HG03442 (cell line): ENCODE results near the gene CRACR2A.

Experiments used
- ATAC-seq: cut with Tn5 transposase; IDR thresholded peaks from one replicate; pipeline ENCODE4 v1.9.1; 2021; ENCODE audit warnings: mild to moderate bottlenecking, moderate library complexity; ENCODE audit not compliant: unreplicated experiment

The CRACR2A gene

DNA sequence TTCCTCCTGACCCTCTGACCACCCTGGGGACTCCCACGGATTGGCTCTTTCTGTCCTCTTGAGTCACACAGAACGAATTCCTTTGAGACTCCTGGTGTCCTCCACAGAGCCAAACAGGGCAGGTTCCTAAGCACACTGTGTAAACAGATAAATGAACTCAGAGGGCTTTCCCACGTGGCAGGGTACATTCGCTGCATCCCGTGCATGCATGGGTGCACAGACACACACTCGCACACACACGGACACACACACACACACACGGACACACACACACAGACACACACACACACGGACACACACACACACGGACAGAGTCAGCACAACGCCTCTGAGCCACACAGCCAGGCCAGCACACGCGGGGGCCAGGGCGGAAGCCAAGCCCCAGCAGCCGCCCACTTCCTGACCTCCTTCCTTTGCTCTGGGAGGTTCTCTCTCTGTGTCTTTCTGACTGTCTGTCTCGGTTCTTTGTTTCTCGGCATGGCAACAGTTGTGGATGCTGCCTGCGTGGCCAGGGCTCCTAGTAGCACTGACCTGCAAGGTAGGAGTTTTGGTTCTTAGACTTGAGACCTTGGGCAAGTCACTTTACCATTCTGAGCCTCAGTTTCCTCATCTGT is 706 bp downstream of the CRACR2A start:
- peak; percentile 51 for ATAC-seq

DNA sequence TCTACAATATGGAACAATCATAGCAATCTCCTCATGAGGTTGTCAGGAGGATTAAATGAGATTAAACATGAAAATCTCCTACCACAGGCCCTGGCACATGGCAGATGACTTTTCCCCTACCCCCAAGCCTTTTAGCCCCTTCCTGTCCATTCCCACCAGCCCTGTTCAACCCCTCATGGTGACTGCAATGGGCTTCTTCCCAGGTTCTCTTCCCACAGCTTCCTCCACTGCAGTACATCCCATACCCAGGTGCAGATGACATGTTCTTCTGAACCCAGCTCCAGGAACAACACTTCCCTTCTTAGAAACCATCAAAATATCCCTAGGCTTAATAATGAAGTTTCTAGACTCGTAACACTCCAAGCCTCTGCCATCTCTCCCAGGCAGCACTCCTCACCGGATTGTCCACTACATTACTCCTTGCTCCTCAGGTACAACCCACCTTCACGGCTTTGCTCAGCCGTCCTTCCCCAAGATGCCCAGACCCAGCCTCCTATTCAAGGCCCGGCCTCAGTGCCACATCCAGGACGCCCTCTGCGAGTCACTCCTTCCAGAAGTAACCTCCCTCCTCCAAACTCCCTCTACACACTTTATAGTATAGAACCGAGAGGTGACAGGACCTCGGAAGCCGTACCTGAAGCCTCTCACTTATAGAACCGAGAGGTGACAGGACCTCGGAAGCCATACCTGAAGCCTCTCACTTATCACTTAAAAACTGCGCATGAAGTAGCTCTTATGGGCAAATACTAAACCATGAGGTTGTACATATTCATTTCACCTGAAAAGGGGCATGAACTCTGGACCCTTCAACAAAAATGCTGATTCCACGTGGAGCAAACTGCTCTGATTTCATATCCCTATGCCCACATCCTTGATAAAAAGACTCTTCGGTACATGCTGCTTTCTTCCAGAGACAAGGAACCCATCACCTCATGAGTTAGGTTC is 1.5 kb downstream of the CRACR2A start:
- no peak for ATAC-seq

DNA sequence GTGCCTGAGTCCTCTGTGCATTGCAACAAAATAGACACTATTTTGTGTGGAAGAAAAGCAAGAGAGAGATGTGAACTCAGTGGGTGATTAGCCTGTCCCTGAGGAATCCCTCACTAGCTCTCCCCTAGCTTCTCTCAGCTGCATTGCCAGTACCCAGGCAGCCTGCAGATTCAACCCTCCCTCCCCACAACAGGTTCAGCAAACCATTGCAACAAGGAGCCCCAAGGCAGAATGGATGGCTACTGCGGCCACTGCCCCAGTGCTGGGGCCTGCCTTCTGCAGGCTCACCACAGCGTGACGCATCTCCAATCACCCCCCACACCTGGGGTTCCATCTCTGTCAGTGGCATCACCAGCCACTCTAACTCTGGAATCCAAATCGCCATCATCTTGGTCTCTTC is 2.3 kb downstream of the CRACR2A start:
- ATAC-seq: no peak

GRCh38 chr12:3748620-3749019 is 4.3 kb downstream of the CRACR2A start:
- ATAC-seq: no peak

DNA sequence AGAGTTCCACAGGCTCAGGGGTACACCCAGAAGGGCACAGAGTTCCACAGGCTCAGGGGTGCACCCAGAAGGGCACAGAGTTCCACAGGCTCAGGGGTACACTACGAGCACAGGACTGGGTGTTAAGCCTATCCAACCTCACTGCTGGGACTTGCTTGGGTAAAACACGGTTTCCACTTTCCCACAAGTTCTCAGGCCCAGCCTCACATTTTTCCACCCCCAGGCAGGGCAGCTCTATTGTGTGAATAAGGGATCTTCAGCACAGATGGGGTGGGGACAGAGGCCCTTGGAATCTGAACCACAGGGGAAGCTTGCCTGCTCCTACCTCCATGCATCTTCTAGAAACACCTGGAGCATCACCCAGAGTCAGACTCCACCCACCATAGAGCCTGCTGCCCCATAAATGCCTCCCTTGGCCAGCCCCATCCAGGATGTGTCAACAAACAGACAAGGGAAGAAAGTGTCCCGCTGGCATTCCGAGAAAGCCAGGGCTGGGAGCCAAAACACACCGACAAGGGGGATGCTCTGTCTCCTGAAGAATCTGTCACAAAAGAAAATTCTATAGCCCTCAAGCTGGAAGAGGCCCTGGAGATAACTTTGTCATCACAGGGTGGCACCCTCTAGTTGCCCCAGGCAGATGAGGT is 4.8 kb downstream of the CRACR2A start:
- no peak for ATAC-seq

GRCh38 chr12:3747543-3747942 is 5.4 kb downstream of the CRACR2A start:
- ATAC-seq: no peak

DNA sequence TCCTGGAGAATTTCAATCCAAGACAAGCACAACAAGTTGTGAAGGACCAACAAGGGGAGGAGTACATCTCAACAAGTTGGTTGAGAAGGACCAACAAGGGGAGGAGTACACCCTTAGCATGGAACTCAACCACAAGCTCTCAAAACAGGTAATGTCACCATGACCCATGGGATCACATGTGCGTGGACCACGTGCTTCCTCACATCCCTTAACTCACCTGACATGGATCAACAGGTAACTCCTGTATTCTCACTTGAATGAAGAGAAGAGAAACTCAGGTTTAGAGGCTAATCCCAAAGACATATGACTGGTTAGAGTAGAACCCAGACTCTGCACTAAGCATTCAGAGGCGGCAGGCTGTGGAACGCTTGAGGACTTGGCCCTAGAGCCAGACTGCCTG is 6.2 kb downstream of the CRACR2A start:
- ATAC-seq: no peak

DNA sequence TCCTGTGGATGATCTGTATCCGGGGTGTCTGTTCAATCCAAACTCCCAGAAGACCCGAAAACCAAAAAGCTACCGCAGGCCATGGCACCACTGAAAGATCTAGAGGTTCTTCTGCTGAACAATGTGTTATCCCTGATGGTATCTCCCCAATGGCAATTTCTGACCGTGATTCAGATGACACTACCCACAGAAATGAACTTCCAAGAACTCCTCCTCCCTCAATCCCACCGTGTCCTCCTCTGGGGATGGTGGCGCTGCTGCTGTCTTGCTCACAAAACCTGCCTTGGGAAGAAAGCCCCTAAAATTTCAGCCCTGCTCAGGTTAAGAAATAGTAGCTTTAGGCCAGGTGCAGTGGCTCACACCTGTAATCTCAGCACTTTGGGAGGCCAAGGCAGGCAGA is 7.8 kb downstream of the CRACR2A start:
- ATAC-seq: no peak

GRCh38 chr12:3744229-3744901 is 8.5 kb downstream of the CRACR2A start:
- no peak for ATAC-seq

DNA sequence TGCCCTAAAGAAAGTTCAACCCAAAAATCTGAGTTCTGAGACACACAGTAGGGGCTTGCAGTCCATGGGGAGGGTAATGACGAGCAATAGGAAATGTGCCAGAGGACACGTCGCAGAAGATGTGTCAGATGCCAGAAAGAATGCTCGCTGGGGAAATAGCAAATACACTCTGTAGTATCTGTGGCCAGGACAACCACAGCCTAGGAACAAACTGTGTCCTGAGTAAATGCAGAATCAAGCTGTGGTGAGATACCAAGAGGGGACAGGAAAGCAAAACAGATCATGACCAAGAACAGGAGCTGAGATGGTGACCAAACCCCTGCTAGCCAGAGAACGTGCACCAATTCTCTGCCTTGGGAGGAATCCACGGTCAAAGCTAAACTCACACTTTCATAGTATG is 9.1 kb downstream of the CRACR2A start:
- peak; percentile 77 for ATAC-seq

- no peak for ATAC-seq
Measured at GRCh38 chr12:3741882-3742672, 10.8 kb downstream of the CRACR2A start.

DNA sequence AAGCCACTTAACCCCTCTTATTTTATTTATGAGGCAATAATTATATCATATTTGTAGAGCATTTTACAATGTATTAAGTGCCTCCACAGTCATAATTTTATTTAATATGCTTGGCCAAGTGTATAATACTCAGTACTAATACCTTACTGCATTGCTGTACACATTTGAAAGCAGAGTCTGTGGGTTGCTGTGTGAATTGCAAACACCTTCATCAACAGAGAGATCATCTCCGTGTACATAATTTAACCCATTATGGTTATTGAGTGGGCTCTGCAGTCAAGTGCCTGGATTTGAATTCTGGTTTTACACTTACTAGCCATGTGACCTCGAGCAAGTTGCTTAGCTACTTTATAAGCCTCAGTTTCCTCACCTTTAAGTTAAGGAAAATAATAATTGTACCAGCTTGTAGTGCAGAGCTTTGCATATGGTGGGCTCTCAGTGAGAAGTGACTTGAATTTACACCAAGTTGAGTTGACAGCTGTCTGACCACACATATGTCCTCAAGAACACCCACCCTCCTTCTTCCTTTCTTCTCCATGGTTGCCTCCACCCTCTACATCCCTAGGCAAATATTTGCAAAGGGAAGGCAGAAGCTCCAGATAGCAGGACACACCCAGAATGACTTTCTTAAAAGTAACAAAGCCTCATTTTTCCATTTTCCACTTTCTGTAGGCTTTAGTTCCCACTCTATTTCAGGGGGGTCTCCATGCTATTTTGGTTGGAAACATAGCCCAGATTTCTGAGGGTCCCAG is 12.3 kb downstream of the CRACR2A start:
- no peak for ATAC-seq

- ATAC-seq: no peak
Measured at GRCh38 chr12:3735432-3735831, 17.5 kb downstream of the CRACR2A start.

GRCh38 chr12:3732901-3733300 is 20.0 kb downstream of the CRACR2A start:
- ATAC-seq: no peak

GRCh38 chr12:3730111-3730510 is 22.8 kb downstream of the CRACR2A start:
- no peak for ATAC-seq

- no peak for ATAC-seq
Measured at GRCh38 chr12:3728686-3729085, 24.2 kb downstream of the CRACR2A start.

- ATAC-seq: peak; percentile 89
Measured at GRCh38 chr12:3727877-3728632, 24.9 kb downstream of the CRACR2A start.

DNA sequence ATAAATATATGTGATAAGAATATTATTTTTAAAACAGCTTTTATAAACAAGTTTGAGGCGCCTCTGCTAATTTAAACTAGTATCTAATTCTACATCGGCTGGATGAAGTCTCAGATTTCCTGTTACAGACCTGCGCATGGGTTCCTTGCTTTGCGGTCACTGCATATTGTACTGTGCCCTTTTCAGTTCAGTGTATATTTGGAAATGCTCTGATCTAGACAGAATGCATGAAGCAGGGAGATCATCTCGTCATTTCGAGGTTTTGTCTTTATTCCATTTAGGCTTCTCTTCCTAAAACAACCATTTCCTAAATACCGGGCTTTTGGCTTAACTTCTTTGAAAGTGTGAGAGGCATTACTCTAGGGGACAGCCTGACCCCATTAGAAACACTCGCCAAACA is 25.6 kb downstream of the CRACR2A start:
- no peak for ATAC-seq

DNA sequence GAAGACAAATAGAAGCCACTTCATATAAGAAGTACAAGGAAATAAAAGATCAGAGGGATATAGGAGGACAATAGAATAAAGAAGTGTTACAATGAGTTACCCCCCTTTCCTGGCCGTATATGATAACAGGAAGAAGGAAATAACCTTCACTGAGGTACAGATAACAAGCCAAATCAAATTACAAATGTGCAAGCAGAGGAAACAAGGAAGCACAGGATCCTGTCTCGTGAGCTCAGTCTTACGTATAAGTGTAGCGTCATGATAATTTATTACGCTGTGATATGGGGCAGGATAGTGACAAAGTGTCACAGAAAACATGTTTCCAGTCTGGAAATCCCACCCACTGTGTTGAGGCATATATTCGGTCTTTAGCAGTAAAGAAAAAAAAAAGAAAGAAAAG is 26.5 kb downstream of the CRACR2A start:
- ATAC-seq: no peak
